Gastrocnemius medialis (tissue), 4 donors: Measurements from ENCODE around the gene C3orf22. TPM values are rescaled to one million over a fixed set of nuclear protein-coding genes. Genes with fewer than 3 reads are reported as not detected.
A peak's percentile ranks its signal among the peaks of the same experiment; 100 is the strongest.
"Not testable (repeated sequence)": the region's sequence is repeated elsewhere in the genome, so short reads cannot be mapped to it uniquely, and the experiment has no call there.

Experiments
- ATAC-seq, 2 donors: fragments of 150-250 bp; one replicate each; pipeline ENCODE4 v1.9.1; 2016
- DNase-seq, 2 donors: peaks; one replicate each; pipeline ENCODE4 v3.0.0-alpha.2; 2019
- H3K27ac ChIP-seq, 4 donors: fragments of 200-600 bp; sonication (generic); 1 replicate in 1 of 4; 2 replicates in 3 of 4; pipeline ENCODE4 v1.5.1; 2016 to 2018; ENCODE audit warnings: mild to moderate bottlenecking in 2 of 4, moderate library complexity in 1 of 4
- H3K27me3 ChIP-seq, 3 donors: fragments of 200-600 bp; sonication (generic) in 2 of 3; 1 replicate in 1 of 3; 2 replicates in 2 of 3; pipeline versions ENCODE4 v1.5.1 to v1.6.0; 2016 to 2019; ENCODE audit warnings: mild to moderate bottlenecking in 1 of 3, moderate library complexity in 1 of 3
- H3K36me3 ChIP-seq, 2 donors: fragments of 200-600 bp; sonication (generic) in 1 of 2; one replicate each; pipeline ENCODE4 v1.5.1; 2017 to 2018
- H3K4me1 ChIP-seq, 2 donors: fragments of 200-600 bp; sonication (generic) in 1 of 2; one replicate each; pipeline ENCODE4 v1.5.1; 2016 to 2017; ENCODE audit warnings: mild to moderate bottlenecking in 2 of 2
- H3K4me3 ChIP-seq, 4 donors: fragments of 200-600 bp; sonication (generic) in 3 of 4; 1 replicate in 1 of 4; 2 replicates in 3 of 4; pipeline ENCODE4 v1.5.1; 2016 to 2019; ENCODE audit warnings: mild to moderate bottlenecking in 2 of 4
- H3K9me3 ChIP-seq, 3 donors: fragments of 200-600 bp; sonication (generic) in 2 of 3; 1 replicate in 1 of 3; 2 replicates in 2 of 3; pipeline ENCODE4 v1.5.1; 2016 to 2019
- CTCF ChIP-seq, 5 experiments: fragments of 450-650 bp in 3 of 5; fragments of 200-600 bp in 2 of 5; sonication (generic) in 2 of 5; IDR thresholded peaks in 4 of 5; conservative IDR thresholded peaks in 1 of 5; 1 replicate in 4 of 5; 2 replicates in 1 of 5; pipeline ENCODE4 v1.5.1; 2016 to 2019; ENCODE audit warnings: antibody characterized with exemption in 5 of 5, mild to moderate bottlenecking in 3 of 5, moderate library complexity in 3 of 5
- POLR2A ChIP-seq, 2 donors: fragments of 450-650 bp; IDR thresholded peaks; one replicate each; pipeline ENCODE4 v1.6.1; 2017; ENCODE audit warnings: antibody characterized with exemption in 2 of 2, mild to moderate bottlenecking in 2 of 2, moderate library complexity in 2 of 2
- in situ Hi-C, 4 donors: fragments of 200-750 bp; cut with MboI; loops; one replicate each; pipeline versions ENCODE4 v1.15.0 to v1.8.0; 2017; ENCODE audit warnings: low sequenced_read_pairs in 4 of 4
- intact Hi-C: fragments of 100-400 bp; cut with DNase I; formaldehyde crosslinking; loops from one replicate; pipeline ENCODE4 v1.15.1; 2023; ENCODE audit warnings: low total_unique reads
- total RNA-seq, 4 donors: library from RNA; depleted of rRNA; stranded (reverse); fragments of >200 nt; gene quantifications; one replicate each; pipeline versions ENCODE4 v1.1.0 to v1.2.3, GENCODE V29; 2016

C3orf22 gene
- total RNA-seq, 4 donors from 2014 or later, result not detected

- Histone ChIP-seq H3K4me1 (peaks cover 0 to 8% of the 10 kb centered on the region in 2 donors), H3K36me3 (no peaks in the 10 kb centered on the region), H3K9me3 (no peaks in the 10 kb centered on the region), H3K4me3 (no peak overlapping the region), H3K27ac (no peak overlapping the region), H3K27me3 (peaks cover 5 to 16% (median 9%) of the 10 kb centered on the region in 3 donors)
- DNase-seq (peak; percentile 0 to 4), ATAC-seq (no peak)
- in situ Hi-C loops (no loop called here), intact Hi-C loops (no loop called here)
- TF ChIP-seq POLR2A (IDR thresholded peaks at IDR 0.05) (no peak), CTCF (IDR thresholded peaks at IDR 0.05 in 4 of 5, conservative IDR thresholded peaks at IDR 0.05 in 1 of 5) (no peak)
Observed at GRCh38 chr3:126537730-126538281, 20.9 kb downstream of the C3orf22 start.

- no peak overlapping the region for H3K4me3 ChIP-seq
- H3K36me3 ChIP-seq, result no peaks in the 10 kb centered on the region
- ATAC-seq (no peak), DNase-seq (peak in 1 of 2 donors; percentile 1)
- peaks cover 0 to 8% of the 10 kb centered on the region in 2 donors for H3K4me1 ChIP-seq
- H3K27ac ChIP-seq, result no peak overlapping the region
- in situ Hi-C loops (no loop called here), intact Hi-C loops (no loop called here)
- no peak for TF ChIP-seq POLR2A (IDR thresholded peaks at IDR 0.05)
- H3K27me3 ChIP-seq, result peaks cover 0 to 10% (median 4%) of the 10 kb centered on the region in 3 donors
- no peaks in the 10 kb centered on the region for H3K9me3 ChIP-seq
Observed at GRCh38 chr3:126537116-126537729, 21.5 kb downstream of the C3orf22 start.

- DNase-seq, result no peak
- H3K27me3 ChIP-seq, result peaks cover 0 to 3% (median 0%) of the 10 kb centered on the region in 3 donors
- peaks cover 0 to 8% of the 10 kb centered on the region in 2 donors for H3K4me1 ChIP-seq
- H3K9me3 ChIP-seq, result no peaks in the 10 kb centered on the region
- H3K27ac ChIP-seq, result no peak overlapping the region
- H3K4me3 ChIP-seq, result no peak overlapping the region
- intact Hi-C loops (no loop called here), in situ Hi-C loops (no loop called here)
- no peak for TF ChIP-seq CTCF (IDR thresholded peaks at IDR 0.05 in 4 of 5, conservative IDR thresholded peaks at IDR 0.05 in 1 of 5)
- TF ChIP-seq POLR2A (IDR thresholded peaks at IDR 0.05), result no peak
- no peak for ATAC-seq
- H3K36me3 ChIP-seq, result no peaks in the 10 kb centered on the region
Observed at GRCh38 chr3:126536126-126536525, 22.6 kb downstream of the C3orf22 start.

GRCh38 chr3:126535636-126536035 lies 23.1 kb downstream of the C3orf22 start:
- in situ Hi-C loops, result no loop called here
- no peak overlapping the region for H3K27ac ChIP-seq
- DNase-seq, result no peak
- intact Hi-C loops, result no loop called here
- H3K4me1 ChIP-seq, result peaks cover 0 to 6% of the 10 kb centered on the region in 2 donors
- H3K9me3 ChIP-seq, result no peaks in the 10 kb centered on the region
- H3K27me3 ChIP-seq, result no peaks in the 10 kb centered on the region
- H3K4me3 ChIP-seq, result no peak overlapping the region
- no peaks in the 10 kb centered on the region for H3K36me3 ChIP-seq
- no peak for TF ChIP-seq POLR2A (IDR thresholded peaks at IDR 0.05)
- TF ChIP-seq CTCF (IDR thresholded peaks at IDR 0.05 in 4 of 5, conservative IDR thresholded peaks at IDR 0.05 in 1 of 5), result no peak
- no peak for ATAC-seq

GRCh38 chr3:126534716-126535115 lies 24.0 kb downstream of the C3orf22 start:
- H3K27me3 ChIP-seq, ATAC-seq: not testable (repeated sequence)

More at GRCh38 chr3:126534716-126535115, 24.0 kb downstream of the C3orf22 start:
- intact Hi-C loops, H3K9me3 ChIP-seq, H3K4me1 ChIP-seq, DNase-seq, H3K36me3 ChIP-seq, H3K27ac ChIP-seq, H3K4me3 ChIP-seq, in situ Hi-C loops: not testable (repeated sequence)
